Activated T-helper 1 cell treated with Interleukin-2 at 50 U/mL for 16 hours (primary cell): ENCODE measurements around the gene ZNF70.

Experiments
- DNase-seq: peaks from one replicate; pipeline ENCODE4 v3.0.0-alpha.2; 2020; ENCODE audit warnings: low read depth

Gene ZNF70

DNA sequence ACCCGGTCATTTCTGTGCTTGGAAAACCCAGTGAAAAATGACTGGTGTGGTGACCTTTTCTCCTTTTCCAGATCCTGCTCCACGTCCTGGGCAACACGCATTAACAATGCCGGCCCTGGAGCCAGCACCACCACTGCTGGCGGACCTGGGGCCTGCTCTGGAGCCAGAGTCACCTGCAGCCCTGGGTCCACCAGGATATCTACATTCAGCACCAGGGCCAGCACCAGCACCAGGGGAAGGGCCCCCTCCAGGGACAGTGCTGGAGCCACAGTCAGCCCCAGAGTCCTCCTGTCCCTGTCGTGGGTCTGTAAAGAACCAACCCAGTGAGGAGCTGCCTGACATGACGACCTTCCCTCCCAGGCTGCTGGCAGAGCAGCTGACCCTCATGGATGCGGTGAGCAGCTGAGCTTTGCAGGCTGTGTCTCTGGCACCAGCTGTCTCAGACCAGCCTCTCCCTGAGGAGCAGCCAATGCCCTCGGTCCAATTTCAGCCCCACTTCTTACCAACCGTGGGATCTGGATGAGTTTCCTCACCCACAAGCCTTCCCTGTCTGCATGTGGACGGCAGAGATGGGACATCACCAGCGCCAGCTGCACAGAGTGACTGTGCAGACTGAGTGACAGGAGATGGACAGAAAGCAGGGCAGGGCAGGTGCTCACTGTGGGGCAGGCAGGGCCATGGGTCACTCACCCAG lies 58.2 kb downstream of the ZNF70 start:
- no peak for DNase-seq

DNA sequence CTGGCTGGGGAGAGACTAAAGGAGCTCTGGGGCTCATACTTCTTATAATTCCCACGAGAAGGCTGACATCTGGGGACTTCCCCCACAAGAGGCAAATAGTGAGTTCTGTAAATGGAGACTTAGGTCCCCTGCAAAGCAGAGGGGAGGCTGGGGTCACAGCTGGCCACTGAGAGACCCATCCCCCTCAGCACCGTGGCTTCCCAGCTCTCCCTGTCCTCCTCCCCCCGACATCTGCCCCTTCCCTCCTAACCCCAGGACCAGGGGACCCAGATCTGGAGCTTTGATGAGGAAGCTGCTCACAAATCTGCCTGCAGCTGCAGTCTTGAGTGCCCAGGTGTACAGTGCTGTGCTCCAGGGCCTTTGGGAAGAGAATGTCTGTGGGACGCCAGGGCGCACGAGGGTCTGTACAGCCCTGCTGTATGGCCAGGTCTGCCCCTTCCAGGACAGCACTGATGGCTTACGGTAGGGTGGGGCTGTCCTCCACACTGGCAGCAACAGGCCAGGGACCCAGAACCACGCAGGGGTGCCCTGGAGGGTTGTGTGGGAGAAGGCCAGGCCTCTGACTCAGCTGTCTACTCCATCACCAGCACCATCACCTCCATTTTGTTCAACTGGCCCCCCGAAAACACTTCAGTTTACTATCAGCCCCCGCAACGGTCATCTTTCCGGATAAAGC lies 59.0 kb downstream of the ZNF70 start:
- no peak for DNase-seq

DNA sequence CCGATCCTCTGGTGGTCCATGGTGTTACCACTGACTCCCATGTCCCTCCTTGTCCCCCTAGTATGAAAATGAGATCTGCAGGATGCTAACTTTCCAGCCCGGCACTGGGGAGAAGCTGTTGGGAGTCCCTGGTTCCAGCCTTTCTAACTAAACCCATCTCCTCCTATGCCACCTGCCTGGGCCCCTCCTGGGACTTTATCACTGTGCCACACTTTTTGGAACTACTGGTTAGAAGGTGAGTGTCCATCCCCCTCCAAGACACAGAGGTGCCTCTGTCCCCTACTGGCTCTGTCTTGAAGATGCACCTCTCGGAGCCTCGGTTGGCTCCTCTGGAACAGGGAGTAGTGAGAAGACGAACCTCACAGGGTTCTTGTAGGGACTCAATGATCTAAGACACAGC lies 60.2 kb downstream of the ZNF70 start, which contains the start of gene RGL4:
RGL4 (plus strand) TSS at position 301 of the 400 bp plus-strand sequence. CDS start 1,018 bp downstream, outside the sequence.
- no peak for DNase-seq

DNA sequence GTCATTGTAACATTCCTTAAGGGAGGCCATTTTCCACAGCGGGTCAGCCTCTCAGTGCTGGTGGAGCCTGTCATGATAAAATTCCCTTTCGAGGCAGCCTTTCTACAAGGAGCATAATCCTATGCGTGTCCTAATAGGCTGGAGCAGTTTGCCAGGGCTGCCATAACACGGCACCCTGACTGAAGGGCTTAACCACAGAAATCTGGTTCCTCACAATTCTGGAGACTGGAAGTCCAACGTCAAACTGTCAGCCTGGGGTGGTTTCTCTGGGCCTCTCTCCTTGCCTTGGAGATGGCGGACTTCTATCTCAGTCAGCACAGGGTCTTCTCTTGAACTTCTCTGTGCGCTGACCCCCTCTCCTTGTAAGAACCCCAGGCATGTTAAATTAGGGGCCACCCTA lies 61.5 kb downstream of the ZNF70 start:
- DNase-seq: no peak
